A204.1 (cell line): ENCODE results near the gene RAB5IF.
"Not testable (repeated sequence)": the region's sequence is repeated elsewhere in the genome, so short reads cannot be mapped to it uniquely, and the experiment has no call there.

Source experiments
- FAIRE-seq: peaks from 2 replicates; lab custom pipeline; 2012; peaks lifted over from hg19 to GRCh38; lab: Jason Lieb, UNC

Gene RAB5IF, protein sequence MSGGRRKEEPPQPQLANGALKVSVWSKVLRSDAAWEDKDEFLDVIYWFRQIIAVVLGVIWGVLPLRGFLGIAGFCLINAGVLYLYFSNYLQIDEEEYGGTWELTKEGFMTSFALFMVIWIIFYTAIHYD

DNA sequence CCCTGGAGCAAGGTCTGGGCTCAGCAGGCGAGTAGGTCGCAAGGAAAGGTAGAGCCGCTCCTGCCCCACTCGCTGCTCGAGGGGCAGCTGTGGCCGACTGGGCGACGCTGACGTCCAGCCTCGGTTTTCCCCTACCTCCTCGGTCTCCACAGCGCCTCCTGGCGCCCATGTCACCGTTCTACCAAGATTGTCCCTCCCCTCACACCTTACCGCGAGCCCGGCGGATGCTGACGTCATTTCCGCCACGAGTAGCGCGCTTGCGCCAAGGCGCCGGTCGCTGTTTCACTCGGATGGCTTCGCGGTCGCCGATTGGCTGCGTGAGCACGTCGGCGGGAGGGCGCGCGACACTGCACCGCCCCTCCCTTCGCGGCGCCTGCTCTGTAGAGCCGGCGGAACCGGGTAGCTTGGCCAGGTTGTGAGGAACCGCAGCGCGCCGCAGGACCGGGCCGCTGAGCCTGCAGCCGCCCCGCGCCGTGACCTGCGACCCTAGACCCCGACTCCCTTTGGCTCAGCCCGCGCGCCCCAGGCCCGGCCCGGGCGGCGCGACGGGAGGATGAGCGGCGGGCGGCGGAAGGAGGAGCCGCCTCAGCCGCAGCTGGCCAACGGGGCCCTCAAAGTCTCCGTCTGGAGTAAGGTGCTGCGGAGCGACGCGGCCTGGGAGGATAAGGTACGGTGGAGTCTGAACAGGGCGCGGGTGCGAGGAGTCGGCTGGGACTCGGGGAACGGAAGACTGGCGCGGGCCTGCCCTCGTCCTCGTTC is at the start of gene RAB5IF:
RAB5IF (plus strand) TSS at position 381 of the 759 bp plus-strand sequence; CDS start at position 554, 173 bp downstream.
- FAIRE-seq: peak; percentile 95

DNA sequence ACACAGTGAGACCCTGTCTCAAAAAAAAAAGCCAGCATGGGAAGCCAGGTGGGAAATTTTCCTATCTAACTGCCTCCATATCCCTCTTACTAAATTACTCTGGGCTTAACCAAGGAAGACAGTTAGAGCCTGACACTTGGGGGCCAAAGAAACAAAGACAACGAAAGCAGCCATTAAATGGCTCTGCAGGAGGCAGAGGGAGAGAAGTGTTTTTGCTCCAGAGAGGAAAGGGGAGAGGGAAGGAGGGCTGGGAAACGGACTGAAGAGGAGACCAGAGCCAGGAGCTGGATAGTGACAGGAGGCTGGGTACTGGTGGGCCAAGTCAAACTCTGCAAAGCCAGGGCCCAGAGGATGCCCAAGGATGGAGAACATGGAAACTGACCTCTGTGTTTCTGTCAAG is 42.9 kb upstream of the RAB5IF start:
- FAIRE-seq: no peak

DNA sequence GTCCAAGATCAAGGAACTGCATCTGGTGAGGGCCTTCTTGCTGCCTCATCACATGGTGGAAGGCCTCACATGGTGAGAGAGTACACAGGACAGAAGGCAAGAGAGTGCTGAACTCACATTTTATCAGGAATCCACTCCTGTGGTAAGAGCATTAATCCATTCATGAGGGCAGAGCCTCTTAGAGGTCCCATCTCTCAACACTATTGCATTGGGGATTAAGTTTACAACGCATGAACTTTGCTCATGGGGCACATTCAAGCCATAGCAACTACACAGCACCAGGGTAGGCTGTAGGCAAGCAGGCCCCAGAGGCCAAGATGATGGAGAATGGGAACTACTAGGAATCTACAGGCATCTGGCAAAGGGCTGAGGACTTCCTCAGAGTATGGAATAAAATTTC is 42.2 kb upstream of the RAB5IF start:
- FAIRE-seq: no peak

DNA sequence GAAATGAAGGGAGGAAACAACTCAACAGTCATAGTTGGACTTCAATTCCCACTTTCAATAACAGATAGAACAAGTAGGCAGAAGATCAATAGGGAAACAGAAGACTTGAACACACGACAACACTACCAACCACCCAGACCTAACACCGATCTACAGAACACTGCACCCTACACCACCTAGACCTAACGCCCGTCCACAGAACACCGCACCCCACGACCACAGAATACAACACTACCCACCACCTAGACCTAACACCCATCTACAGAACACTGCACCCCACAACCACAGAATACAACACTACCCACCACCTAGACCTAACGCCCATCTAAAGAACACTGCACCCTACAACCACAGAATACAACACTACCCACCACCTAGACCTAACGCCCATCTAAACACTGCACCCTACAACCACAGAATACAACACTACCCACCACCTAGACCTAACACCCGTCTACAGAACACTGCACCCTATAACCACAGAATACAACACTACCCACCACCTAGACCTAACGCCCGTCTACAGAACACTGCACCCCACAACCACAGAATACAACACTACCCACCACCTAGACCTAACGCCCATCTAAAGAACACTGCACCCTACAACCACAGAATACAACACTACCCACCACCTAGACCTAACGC is 41.4 kb upstream of the RAB5IF start:
- FAIRE-seq: not testable (repeated sequence)

DNA sequence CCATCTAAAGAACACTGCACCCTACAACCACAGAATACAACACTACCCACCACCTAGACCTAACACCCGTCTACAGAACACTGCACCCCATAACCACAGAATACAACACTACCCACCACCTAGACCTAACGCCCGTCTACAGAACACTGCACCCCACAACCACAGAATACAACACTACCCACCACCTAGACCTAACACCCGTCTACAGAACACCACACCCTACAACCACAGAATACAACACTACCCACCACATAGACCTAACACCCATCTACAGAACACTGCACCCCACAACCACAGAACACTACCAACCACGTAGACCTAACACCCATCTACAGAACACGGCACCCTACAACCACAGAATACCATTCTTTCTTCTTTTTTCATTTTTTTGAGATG is 40.9 kb upstream of the RAB5IF start:
- not testable (repeated sequence) for FAIRE-seq

DNA sequence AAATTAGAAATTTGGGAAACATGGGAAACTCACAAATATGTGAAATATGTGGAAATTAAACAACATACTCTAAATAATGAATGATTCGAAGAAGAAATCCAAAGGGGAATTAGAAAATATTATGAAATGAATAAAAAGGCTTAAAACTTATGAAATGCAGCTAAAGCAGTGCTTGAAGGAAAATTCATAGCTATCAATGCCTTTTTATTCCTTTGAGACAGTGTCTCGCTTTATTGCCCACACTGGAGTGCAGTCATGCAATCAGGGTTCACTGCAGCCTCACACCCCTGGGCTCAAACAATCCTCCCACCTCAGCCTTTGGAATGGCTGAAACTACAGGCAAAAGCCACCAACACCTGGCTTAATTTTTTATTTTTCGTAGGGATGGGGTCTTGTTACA is 40.1 kb upstream of the RAB5IF start:
- FAIRE-seq: no peak

DNA sequence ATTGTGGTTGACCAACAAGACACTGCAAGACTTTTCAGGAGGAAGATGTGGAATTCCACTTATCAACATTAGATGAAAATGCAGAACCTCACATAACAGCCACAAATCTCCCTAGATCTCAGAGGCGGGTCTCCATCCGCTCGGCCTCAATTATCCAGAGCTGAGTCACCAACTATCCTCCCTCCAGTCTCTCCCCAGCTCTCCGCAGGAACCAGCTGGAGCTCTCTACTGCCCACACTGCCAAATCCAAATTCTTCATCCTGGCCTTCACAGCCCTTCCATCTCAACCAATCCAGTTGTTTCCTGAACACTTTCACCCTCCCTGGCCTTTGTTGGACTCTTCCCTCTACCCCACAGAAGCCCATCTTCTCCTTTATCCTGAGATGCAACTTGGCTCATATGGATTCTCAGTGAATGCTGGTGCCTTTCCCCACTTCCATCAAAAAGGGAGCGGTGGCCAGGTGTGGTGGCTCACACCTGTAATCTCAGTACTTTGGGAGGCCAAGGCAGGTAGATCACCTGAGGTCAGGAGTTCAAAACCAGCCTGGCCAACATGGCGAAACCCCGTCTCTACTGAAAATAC is 35.6 kb upstream of the RAB5IF start:
- FAIRE-seq: no peak

DNA sequence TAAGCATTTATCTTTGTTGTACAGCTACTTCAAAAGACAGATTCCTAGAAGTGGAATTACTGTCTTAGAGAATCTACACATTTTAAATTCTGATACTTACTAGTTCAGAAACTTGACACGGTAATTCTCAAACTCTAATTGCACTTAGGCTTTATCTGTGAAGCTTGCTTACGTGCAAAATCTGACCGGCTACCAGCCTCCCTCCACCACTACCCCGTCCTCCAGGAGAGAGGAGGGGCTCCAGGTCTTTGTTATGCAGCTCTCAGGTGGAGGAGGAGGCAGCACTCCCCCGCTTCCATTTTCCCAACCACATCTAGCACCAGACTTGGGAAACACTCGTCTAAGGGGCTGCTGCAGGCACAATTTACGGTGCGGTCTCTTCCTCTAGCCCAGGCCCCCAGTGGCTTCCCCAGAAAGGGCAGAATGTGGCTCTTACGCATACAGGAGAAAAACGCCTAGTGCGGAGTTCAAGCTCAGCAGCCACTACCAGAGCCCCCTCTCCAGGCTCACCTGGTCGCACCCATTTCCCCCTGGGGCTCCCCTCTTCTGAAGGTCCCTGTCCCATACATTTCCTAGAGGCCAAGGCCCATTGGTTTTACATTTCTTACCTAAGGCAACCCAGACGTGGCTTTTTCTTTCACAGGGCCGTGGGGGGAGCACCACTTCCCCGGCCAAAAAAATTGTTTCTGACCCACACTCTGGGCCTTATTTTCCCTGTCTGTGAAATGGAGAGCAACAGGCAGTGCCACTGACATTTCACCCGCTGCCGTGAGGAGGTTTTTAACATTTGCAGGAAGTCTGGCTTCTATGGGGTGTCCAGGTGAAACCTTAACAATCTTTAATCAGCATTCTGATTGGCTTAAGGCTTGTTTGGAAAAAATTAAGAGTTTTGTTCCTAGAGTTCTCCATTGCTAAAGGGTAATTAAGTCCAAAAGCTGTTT is 33.7 kb upstream of the RAB5IF start:
- no peak for FAIRE-seq

DNA sequence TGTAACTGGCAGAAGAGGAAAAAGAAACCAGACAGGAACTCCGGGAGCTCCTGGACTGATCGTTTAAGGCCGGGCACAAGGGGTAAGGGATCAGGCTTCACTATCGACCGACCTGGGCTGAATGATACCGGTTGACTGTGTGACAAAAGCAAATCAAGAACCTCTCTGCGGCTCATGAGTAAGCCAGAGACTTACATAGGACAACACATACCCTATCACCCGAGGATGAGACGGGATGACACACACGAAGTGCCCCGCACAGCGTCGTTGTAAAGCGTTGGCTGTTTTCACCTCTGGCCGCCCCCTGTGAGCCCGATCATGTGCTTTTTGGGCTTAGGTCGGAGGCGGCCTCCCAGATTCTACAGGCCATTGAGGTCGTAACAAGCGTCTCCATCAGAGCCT is 32.9 kb upstream of the RAB5IF start:
- FAIRE-seq: no peak

DNA sequence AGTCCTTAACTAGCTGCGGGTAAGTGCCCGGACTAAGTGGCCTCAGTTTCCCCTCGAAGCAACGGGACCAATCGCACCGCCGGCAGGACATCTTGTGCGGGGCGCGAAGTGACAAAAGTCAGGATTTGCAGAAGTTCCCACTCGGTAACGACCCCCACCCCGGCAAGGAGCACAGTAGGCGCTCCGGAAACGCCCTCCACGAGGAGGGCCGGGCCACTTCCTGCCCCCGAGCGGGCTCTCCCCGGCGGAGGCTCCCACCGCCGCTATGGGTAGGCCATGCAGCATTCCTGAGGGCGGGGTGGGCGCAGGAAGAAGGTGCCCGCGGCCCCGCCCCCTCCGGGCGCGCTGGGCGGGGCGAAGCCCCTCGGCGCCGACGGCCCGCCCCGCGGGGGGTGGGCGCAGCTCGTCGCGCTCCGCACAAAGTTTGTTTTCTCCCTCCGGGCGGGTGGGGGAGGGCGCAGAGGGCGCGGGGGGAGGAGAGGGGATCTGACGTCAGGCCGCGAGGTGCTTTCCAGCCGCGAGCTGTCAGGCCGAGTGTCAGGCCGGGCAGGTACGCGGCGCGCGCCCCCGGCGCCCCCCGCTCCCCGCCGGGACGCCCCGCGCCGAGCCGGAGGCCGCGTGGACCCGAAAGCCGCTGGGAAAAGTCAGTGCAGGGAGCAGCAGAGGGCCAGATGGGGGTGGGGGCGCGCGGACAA is 32.3 kb upstream of the RAB5IF start, which contains the start of gene TGIF2:
TGIF2 (plus strand) TSS at position 495 of the 695 bp plus-strand sequence. CDS start 5,178 bp downstream, outside the sequence.
- FAIRE-seq: no peak

DNA sequence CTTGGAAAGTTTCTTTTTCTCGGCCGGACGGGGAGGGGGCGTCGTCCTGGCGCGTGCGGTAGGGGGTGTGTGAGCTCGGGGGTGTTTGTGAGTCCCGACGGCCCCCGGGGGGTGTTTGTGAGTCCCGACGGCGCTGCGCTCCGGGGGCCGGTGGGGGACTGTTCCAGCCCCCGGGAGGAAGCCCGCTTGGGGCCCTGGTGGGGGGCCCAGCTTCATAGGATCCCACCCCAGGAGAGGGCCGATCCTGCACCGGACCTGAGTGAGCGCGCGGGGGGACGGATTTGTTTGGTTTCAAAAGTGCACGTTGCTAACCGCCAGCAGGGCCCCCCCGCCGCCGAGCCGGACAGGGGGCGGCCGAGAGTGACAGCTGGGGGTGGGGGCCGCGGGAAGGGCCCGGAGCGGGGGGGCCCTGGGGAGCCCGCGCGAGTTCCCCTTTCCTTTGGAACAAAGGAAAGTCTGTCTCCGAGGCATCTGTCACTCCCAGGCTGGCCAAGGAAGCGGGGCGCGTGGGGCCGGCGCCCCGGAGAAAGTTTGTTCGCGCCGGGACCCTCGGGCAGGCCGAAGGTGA is 31.7 kb upstream of the RAB5IF start:
- no peak for FAIRE-seq

DNA sequence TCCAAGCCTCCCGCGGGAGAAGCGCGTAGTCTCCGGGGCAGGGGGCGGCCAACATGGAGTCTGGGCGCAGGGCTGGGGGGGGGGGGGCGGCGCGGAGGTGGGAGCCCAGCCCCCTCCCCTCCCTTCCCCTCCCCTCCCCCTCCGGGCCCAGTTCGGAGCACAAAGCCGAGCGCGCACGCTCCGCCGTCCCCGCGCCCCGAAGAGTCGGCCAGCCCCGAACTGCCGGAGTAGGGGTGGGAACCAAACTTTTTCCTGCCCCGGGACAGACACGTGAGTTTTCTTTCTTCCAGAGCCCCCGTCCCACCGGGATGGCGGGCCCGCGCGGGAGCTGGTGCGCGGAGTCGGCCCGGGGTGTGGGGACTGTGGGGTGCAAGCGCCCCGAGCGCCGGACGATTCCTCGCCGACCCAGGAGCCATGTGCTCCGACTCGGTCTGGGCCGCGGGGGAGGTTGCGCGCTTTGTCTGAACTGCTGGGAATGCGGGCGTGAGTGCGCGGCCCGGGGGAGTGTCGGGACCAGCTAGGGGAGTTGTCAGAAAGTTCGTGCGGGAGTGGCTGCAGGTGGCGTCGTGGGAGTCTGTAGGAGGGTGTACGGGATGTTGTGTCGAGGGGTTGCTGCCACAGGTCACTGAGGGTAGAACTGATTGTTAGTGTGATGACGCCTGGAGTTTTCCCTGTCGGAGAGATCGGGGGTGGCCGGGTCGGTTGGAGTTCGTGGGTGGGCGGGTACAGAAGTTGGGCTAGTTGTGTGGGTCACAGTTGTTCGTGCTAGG is 31.0 kb upstream of the RAB5IF start:
- FAIRE-seq: no peak

DNA sequence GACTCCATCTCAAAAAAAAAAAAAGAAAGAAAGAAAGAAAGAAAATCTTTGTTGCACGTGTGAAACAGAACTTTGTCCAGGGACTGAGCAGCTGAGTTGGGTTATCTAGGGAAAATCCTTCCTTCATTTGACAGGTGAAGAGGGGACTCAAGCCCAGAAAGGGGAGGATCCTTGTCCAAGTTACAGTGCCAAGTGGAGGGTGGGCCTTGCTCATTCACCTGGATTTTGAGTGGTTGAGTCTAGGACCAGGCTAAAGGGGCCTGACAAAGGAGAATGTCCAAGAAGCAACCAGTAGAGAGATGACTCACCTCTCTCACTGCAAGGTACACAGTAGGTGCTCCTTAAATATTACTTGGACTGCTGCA is 29.5 kb upstream of the RAB5IF start:
- no peak for FAIRE-seq

DNA sequence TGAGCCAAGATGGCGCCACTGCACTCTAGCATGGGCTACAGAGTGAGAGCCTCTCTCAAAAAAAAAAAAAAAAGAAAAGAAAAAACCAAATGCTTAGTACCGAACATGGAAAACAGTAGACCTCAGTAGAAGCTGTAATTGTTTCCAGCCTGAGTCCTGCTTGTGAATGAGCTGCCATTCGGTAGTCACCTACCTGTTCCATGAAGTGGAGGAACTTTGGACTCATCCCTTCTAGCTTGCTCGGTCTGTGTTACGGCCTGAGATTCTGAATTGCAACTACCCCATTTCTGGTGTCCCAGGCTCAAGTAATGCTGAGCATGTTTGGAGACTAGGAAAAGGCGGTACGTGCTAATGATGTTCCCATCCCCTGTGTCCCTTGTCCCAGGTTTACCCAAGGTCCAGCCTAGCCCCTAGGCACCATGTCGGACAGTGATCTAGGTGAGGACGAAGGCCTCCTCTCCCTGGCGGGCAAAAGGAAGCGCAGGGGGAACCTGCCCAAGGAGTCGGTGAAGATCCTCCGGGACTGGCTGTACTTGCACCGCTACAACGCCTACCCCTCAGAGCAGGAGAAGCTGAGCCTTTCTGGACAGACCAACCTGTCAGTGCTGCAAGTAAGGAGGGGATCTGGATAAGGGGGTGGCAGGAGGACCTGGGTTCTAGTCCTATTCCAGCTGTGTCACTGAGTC is 27.1 kb upstream of the RAB5IF start:
- FAIRE-seq: no peak

DNA sequence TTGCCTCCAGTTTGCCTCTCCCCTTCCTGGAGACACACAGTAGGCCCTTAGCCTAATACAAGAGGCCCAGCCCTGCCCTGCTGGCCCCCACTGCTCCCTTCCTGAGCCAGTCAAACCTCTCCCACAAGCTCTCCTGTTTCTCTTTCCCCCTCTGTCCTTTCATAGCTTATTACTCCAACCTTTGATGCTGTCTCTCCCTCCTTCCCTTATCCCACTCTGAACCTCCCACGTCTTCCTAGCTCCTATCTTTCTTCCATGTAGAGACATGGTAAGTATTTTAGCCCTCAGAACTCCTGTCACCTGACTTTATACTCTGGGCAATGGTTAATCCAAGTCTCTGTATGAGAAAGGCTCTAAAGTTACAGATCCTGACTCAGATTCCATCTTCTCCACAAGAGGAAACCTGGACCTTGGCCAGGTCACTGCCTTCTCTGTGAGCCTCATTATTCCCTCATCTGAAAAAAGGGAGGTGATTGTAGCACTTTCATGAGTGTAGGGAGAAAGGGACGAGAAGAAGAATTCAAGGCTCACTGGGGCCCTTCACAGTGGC is 25.5 kb upstream of the RAB5IF start:
- FAIRE-seq: no peak

DNA sequence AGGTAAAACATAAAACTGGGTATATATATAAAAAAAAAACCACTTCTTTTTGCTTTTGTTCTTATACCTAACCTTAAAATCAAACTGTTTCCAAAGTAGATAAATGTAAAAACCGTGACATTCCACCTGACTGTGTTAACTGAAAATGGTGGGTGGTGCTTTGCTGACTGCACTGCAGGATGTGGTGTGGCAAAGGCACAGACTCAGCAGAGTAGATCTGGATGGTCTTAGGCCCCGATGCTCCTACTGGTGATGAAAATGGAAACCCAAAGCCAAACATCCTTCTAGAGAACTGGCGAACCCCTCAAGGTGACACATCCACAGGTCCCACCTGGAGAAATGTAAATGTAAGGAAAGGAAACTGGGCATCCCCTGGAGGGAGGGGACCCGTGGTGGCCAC is 23.3 kb upstream of the RAB5IF start:
- FAIRE-seq: no peak

DNA sequence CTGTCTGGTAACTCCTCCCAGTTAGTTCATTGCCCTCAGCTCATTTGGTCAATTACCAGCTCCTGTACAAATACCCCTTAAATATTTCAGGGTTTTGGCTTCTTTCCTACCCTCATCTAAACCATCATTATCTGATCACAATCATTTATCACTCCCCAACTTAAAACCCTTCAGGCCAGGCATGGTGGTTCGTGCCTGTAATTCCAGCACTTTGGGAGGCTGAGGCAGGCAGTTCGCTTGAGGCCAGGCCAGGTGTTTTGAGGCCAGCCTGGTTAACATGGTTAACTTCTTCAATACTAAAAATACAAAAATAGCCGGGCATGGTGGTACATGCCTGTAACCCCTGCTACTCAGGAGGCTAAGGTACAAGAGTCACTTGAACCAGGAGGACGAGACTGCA is 22.8 kb upstream of the RAB5IF start:
- FAIRE-seq: no peak

DNA sequence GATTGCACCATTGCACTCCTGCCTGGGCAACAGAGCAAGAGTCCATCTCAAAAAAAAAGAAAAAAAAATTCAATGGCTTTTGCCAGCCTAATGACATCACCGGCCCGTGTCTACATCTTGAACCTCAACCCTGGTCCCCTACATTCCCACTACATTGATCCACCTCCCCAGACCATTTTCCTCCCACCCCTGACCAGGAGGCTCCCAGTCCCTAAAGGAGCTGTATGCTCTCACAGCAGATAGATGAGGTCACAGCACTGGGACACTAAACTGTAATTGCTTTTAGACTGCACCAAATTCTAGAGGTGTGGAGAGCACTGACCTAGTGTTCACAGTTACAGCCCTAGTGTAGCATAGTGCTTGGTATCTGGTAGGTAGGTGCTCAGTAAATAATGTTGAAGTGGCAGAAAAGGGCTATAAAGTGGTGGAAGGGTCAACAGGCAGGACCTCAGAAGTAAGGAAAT is 21.5 kb upstream of the RAB5IF start:
- FAIRE-seq: no peak

DNA sequence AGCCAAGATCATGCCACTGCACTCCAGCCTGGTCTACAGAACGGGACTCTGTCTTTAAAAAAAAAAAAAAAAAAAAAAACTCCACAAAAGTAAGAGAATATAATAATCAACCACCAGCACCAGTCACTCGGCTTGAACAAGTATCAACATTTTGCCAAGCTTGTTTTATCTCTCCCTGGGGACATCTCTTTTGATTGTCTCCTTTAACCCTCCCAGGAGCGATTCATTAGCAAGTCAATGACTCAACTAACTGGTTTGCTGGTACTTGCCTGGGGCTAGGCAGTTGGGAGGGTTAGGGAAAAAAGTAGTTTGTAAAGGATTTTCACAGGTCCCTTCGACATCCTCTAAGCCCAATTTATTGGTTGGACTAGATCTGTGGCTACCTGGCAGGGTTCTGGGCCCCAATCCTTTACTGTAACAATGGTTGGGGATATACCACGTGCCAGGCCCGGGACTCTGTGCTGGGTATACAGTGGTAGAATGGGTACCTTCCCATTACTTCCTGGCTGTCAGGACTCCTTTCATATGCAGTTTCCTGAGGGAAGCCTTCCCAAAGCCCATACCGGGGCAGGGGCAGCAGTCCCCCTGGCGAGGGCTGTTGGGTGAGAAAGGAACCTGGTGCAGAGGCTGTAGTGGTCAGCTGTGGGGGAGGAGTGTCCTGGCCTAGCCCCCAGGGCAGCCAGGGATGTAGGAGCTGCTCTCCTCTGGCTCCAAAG is 20.0 kb upstream of the RAB5IF start:
- FAIRE-seq: no peak
